ENCODE measurements around the gene ERFL.

DNA sequence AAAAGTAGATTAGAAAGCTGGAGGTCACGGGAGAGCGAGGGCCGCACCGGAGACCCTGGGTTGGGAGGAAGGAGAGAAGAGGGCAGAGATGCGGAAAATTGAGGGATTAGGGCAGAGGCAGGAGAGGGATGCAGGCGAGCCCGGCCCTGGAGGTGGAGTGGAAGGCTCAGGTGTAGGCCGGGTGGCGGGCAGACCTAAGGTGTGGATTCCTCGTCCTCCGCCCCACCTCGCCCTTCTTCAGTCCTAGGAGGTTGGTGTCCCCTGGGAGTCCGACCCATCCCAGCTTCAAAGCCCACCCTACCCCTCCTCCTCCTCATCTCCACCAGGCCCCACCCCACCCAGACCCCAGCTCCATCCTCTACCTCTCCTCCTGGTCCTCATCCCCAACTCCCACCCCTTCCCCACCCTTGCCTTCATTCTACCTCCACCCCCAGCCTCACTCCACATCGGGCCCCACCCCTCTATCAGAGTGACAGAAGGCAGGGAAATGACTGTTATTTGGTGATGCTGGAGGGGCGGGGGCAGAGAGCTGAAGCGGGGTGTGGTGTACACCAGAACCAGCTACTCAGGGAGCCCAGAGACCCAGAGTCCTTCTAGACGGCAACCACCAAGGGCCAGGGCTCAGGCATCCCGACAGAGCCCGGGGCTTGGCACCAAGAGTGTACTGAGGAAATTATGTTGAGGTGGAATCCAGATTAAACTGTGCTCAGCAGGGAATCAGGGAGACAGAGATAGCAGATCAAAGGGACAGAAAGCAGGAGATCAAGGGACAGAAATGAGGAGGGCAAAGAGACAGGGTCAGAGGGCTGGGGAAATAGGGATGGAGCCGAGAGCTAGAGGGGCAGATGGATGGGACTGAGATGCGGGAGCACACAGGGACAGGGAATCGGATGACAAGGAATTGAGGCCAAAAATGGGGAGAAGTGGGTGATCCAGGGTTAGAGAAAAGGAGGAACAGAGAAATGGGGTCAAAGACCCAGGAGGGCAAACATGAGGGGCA is 6.4 kb downstream of the ERFL start:
- TF ChIP-seq CTCF (IDR thresholded peaks at IDR 0.05) (no peak), POLR2A (IDR thresholded peaks at IDR 0.05) (no peak)
